Measurements from ENCODE around the gene C5orf58.
A peak's percentile ranks its signal among the peaks of the same experiment; 100 is the strongest.

- TF ChIP-seq, protein P1, sequence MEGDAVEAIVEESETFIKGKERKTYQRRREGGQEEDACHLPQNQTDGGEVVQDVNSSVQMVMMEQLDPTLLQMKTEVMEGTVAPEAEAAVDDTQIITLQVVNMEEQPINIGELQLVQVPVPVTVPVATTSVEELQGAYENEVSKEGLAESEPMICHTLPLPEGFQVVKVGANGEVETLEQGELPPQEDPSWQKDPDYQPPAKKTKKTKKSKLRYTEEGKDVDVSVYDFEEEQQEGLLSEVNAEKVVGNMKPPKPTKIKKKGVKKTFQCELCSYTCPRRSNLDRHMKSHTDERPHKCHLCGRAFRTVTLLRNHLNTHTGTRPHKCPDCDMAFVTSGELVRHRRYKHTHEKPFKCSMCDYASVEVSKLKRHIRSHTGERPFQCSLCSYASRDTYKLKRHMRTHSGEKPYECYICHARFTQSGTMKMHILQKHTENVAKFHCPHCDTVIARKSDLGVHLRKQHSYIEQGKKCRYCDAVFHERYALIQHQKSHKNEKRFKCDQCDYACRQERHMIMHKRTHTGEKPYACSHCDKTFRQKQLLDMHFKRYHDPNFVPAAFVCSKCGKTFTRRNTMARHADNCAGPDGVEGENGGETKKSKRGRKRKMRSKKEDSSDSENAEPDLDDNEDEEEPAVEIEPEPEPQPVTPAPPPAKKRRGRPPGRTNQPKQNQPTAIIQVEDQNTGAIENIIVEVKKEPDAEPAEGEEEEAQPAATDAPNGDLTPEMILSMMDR (conservative IDR thresholded peaks at IDR 0.05; ENCODE audit: low read length), result peak; percentile 67
- no peak for TF ChIP-seq EZH2phosphoT487 (IDR thresholded peaks at IDR 0.05; ENCODE audit: borderline replicate concordance)
These were observed 7.3 kb upstream of the C5orf58 start for GRCh38 chr5:170225326-170226128.

All from Loucy (cell line).